Measurements from ENCODE around the gene HEATR5A.
"Not testable (repeated sequence)": the region's sequence is repeated elsewhere in the genome, so short reads cannot be mapped to it uniquely, and the experiment has no call there.

HEATR5A gene

DNA sequence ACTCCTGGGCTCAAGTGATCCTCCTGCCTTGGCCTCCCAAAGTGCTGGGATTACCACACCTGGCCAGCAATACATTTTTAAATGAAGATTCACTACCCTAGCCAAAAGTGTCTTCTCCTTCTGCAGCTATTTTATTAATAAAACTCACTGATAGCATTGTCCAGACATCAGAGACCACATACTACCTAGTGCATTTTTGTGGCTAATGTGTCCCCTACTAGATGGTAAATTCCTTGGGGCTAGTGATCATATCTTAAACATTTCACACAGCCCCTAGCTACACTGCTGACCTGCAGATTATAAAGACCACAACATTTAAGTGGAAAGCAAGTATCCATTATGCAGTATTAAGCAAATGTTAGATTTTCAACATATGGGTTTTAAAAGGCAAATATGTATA is 19.9 kb upstream of the HEATR5A start:
- no peak for DNase-seq (ENCODE audit: low read depth, low spot score)
- TF ChIP-seq, protein P1, sequence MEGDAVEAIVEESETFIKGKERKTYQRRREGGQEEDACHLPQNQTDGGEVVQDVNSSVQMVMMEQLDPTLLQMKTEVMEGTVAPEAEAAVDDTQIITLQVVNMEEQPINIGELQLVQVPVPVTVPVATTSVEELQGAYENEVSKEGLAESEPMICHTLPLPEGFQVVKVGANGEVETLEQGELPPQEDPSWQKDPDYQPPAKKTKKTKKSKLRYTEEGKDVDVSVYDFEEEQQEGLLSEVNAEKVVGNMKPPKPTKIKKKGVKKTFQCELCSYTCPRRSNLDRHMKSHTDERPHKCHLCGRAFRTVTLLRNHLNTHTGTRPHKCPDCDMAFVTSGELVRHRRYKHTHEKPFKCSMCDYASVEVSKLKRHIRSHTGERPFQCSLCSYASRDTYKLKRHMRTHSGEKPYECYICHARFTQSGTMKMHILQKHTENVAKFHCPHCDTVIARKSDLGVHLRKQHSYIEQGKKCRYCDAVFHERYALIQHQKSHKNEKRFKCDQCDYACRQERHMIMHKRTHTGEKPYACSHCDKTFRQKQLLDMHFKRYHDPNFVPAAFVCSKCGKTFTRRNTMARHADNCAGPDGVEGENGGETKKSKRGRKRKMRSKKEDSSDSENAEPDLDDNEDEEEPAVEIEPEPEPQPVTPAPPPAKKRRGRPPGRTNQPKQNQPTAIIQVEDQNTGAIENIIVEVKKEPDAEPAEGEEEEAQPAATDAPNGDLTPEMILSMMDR (IDR thresholded peaks at IDR 0.05; ENCODE audit: low read depth, low read length) = no peak
- in situ Hi-C loops (cut with HindIII; ENCODE audit: low sequenced_read_pairs) = no loop called here
- no peak overlapping the region for H3K4me3 ChIP-seq (ENCODE audit: low read depth, low read length)

DNA sequence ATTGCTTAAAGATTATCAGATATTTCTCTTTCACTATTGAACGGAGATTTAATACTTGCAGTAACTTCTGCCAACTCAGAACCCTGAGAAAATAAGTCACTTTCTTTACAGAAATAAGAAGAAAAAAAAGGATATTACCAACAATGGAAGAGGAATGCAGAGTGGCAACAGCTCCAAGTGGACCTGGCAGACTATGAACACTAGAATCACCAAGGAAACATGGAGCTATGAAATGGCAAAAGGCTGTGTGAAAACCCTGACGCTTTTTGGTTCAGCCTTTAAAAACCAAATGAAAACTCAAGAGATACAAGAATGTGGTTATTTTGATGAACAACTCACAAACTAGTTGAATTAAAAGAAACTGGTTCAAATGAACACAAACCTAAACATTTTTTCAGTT is 19.2 kb upstream of the HEATR5A start:
- in situ Hi-C loops (cut with HindIII; ENCODE audit: low sequenced_read_pairs) = no loop called here
- H3K4me3 ChIP-seq (ENCODE audit: low read depth, low read length) = no peak overlapping the region
- peak; percentile 23 for DNase-seq (ENCODE audit: low read depth, low spot score)
- TF ChIP-seq, protein P1 (IDR thresholded peaks at IDR 0.05; ENCODE audit: low read depth, low read length) = no peak

DNA sequence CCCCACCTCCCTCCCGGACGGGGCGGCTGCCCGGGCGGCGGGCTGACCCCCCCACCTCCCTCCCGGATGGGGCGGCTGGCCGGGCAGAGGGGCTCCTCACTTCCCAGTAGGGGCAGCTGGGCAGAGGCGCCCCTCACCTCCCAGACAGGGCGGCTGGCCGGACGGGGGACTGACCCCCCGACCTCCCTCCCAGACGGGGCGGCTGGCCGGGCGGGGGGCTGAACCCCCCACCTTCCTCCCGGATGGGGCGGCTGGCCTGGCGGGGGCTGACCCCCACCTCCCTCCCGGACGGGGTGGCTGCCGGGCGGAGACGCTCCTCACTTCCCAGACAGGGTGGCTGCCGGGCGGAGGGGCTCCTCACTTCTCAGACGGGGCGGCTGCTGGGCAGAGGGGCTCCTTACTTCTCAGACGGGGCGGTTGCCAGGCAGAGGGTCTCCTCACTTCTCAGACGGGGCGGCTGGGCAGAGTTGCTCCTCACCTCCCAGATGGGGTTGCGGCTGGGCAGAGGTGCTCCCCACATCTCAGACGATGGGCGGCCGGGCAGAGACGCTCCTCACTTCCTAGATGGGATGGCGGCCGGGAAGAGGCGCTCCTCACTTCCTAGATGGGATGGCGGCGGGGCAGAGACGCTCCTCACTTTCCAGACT is 16.8 kb upstream of the HEATR5A start:
- DNase-seq (ENCODE audit: low read depth, low spot score); H3K4me3 ChIP-seq (ENCODE audit: low read depth, low read length); in situ Hi-C loops (cut with HindIII; ENCODE audit: low sequenced_read_pairs): not testable (repeated sequence)

DNA sequence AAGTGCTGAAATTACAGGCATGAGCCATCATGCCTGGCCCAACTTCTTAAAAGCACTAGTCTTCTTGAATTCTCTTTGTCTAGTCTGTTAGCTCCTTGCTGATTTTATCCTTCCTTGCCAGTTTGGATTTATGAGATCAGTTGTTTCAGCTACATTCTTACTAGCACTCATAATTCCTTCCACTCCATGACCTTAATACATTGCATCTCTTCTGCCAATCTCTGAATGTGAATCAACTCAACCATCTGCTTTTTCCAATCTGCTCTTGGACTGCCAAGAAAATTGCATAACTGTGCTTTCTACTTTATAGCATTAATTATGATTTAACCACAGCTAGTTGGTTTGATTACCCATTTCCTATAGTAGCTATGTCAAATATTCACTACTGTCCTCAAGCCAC is 14.9 kb upstream of the HEATR5A start:
- TF ChIP-seq, protein P1 (IDR thresholded peaks at IDR 0.05; ENCODE audit: low read depth, low read length) = no peak
- in situ Hi-C loops (cut with HindIII; ENCODE audit: low sequenced_read_pairs) = no loop called here
- no peak overlapping the region for H3K4me3 ChIP-seq (ENCODE audit: low read depth, low read length)
- DNase-seq (ENCODE audit: low read depth, low spot score) = no peak

DNA sequence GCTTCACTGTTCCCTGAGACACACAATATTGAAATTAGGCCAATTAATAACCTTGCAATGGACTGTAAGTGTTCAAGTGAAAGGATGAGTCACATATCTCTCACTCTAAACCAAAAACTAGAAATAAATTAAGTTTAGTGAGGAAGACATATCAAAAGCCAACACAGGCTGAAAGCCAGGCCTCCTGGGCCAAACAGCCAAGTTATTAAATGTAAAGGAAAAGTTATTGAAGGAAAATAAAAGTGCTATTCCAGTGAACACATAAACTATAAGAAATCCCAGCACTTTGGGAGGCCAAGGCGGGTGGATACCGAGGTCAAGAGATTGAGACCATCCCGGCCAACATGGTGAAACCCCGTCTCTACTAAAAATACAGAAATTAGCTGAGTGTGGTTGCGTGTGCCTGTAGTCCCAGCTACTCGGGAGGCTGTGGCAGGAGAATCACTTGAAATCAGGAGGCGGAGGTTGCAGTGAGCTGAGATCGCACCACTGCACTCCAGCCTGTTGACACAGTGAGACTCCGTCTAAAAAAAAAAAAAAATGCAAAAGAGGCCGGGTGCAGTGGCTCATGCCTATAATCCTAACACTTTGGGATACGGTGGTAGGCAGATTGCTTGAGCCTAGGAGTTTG is 10.4 kb upstream of the HEATR5A start:
- no peak for DNase-seq (ENCODE audit: low read depth, low spot score)
- TF ChIP-seq, protein P1 (IDR thresholded peaks at IDR 0.05; ENCODE audit: low read depth, low read length) = no peak
- H3K4me3 ChIP-seq (ENCODE audit: low read depth, low read length) = no peak overlapping the region
- in situ Hi-C loops (cut with HindIII; ENCODE audit: low sequenced_read_pairs) = no loop called here

DNA sequence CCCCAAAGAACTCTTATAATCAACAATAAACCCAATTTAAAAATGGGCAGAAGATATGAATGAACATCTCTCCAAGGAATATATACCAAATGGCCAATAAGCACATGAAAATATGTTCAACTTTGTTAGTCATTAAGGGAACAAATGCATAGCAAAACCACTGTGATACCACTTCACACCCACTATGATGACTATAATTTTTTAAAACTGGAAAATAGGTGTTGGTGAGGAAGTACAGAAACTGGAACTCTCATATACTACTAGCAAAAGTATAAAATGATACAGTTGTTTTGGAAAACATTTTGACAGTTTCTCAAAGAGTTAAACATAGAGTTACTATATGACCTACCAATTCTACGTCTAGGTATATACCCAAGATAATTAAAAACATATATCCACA is 9.4 kb upstream of the HEATR5A start:
- in situ Hi-C loops (cut with HindIII; ENCODE audit: low sequenced_read_pairs) = no loop called here
- no peak overlapping the region for H3K4me3 ChIP-seq (ENCODE audit: low read depth, low read length)
- TF ChIP-seq, protein P1 (IDR thresholded peaks at IDR 0.05; ENCODE audit: low read depth, low read length) = no peak
- no peak for DNase-seq (ENCODE audit: low read depth, low spot score)

DNA sequence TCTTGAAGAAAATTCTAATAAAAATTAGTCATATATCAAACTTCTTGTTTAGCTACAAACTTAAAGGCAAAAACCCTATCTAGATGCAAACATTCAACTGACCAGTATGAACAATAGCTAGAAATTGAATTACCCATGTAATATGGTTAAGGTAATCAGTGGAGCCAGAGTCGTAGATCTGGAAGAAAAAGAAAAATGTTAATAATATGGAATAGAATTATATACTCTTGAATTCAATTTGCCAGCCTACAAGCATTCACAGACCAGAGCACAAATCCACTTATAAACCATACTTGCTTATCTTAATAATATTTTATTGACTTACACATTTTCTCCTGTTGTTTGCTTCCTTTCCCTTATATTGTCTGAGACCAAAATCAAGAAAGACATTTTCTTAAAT is 7.7 kb upstream of the HEATR5A start:
- DNase-seq (ENCODE audit: low read depth, low spot score) = no peak
- in situ Hi-C loops (cut with HindIII; ENCODE audit: low sequenced_read_pairs) = no loop called here
- TF ChIP-seq, protein P1 (IDR thresholded peaks at IDR 0.05; ENCODE audit: low read depth, low read length) = no peak
- no peak overlapping the region for H3K4me3 ChIP-seq (ENCODE audit: low read depth, low read length)
